Measurements from ENCODE around the gene NLRC4.

The NLRC4 gene

GRCh38 chr2:32231959-32232358, 32.7 kb downstream of the NLRC4 start:
- Histone ChIP-seq H3K27ac (ENCODE audit: insufficient read depth in 1 of 2, low read depth in 1 of 2, low read length in 2 of 2, poor library complexity in 1 of 2, severe bottlenecking in 2 of 2) (no peak overlapping the region), H3K4me1 (ENCODE audit: control extremely low read depth in 1 of 4, control insufficient read depth in 4 of 4, insufficient read depth in 4 of 4, low read length in 3 of 4) (no peaks in the 10 kb centered on the region), H3K9me3 (ENCODE audit: control extremely low read depth in 1 of 5, control insufficient read depth in 4 of 5, insufficient read depth in 2 of 5, low read depth in 1 of 5, low read length in 4 of 5) (peaks cover 0 to 4% (median 0%) of the 10 kb centered on the region in 5 experiments), H3K36me3 (ENCODE audit: control insufficient read depth in 4 of 4, insufficient read depth in 4 of 4, low read length in 3 of 4) (peaks cover 0 to 3% (median under 1%) of the 10 kb centered on the region in 4 experiments), H3K27me3 (replicated peaks in 2 of 5; ENCODE audit: control insufficient read depth in 4 of 5, insufficient read depth in 5 of 5, low read length in 4 of 5) (no peaks in the 10 kb centered on the region), H3K4me3 (ENCODE audit: control insufficient read depth in 1 of 7, extremely low read depth in 1 of 7, insufficient read depth in 4 of 7, low read depth in 2 of 7, low read length in 6 of 7) (no peak overlapping the region)
- CTCF ChIA-PET = no interaction called here
- 100% methylated on average over 1 of the region's 4 CpGs for WGBS (ENCODE audit: insufficient coverage)
- no peak for DNase-seq
- POLR2A ChIA-PET = no interaction called here

GRCh38 chr2:32229635-32230034, 35.1 kb downstream of the NLRC4 start:
- Histone ChIP-seq H3K9me3 (ENCODE audit: control extremely low read depth in 1 of 5, control insufficient read depth in 4 of 5, insufficient read depth in 2 of 5, low read depth in 1 of 5, low read length in 4 of 5) (peaks cover 0 to 4% (median 0%) of the 10 kb centered on the region in 5 experiments), H3K4me1 (ENCODE audit: control extremely low read depth in 1 of 4, control insufficient read depth in 4 of 4, insufficient read depth in 4 of 4, low read length in 3 of 4) (no peaks in the 10 kb centered on the region), H3K27me3 (replicated peaks in 2 of 5; ENCODE audit: control insufficient read depth in 4 of 5, insufficient read depth in 5 of 5, low read length in 4 of 5) (no peaks in the 10 kb centered on the region), H3K4me3 (ENCODE audit: control insufficient read depth in 1 of 7, extremely low read depth in 1 of 7, insufficient read depth in 4 of 7, low read depth in 2 of 7, low read length in 6 of 7) (no peak overlapping the region), H3K27ac (ENCODE audit: insufficient read depth in 1 of 2, low read depth in 1 of 2, low read length in 2 of 2, poor library complexity in 1 of 2, severe bottlenecking in 2 of 2) (no peak overlapping the region), H3K36me3 (ENCODE audit: control insufficient read depth in 4 of 4, insufficient read depth in 4 of 4, low read length in 3 of 4) (peaks cover 3 to 8% (median 3%) of the 10 kb centered on the region in 4 experiments)
- no peak for DNase-seq
- POLR2A ChIA-PET = interaction anchor here (0.6 kb wide), 1 partner anchor 147 kb away, joined by 4 read pairs; no protein-coding TSS in a partner anchor
- 80% methylated on average over 1 of the region's 1 CpG for WGBS (ENCODE audit: insufficient coverage)
- CTCF ChIA-PET = no interaction called here

- Histone ChIP-seq H3K27ac (ENCODE audit: insufficient read depth in 1 of 2, low read depth in 1 of 2, low read length in 2 of 2, poor library complexity in 1 of 2, severe bottlenecking in 2 of 2) (no peak overlapping the region), H3K27me3 (replicated peaks in 2 of 5; ENCODE audit: control insufficient read depth in 4 of 5, insufficient read depth in 5 of 5, low read length in 4 of 5) (no peaks in the 10 kb centered on the region), H3K4me3 (ENCODE audit: control insufficient read depth in 1 of 7, extremely low read depth in 1 of 7, insufficient read depth in 4 of 7, low read depth in 2 of 7, low read length in 6 of 7) (no peak overlapping the region), H3K4me1 (ENCODE audit: control extremely low read depth in 1 of 4, control insufficient read depth in 4 of 4, insufficient read depth in 4 of 4, low read length in 3 of 4) (no peaks in the 10 kb centered on the region), H3K9me3 (ENCODE audit: control extremely low read depth in 1 of 5, control insufficient read depth in 4 of 5, insufficient read depth in 2 of 5, low read depth in 1 of 5, low read length in 4 of 5) (no peaks in the 10 kb centered on the region), H3K36me3 (ENCODE audit: control insufficient read depth in 4 of 4, insufficient read depth in 4 of 4, low read length in 3 of 4) (peaks cover 4 to 18% (median 6%) of the 10 kb centered on the region in 4 experiments)
- 100% methylated on average over 1 of the region's 2 CpGs for WGBS (ENCODE audit: insufficient coverage)
- ChIA-PET CTCF (no interaction called here), POLR2A (no interaction called here)
- DNase-seq = no peak
These were observed 36.5 kb downstream of the NLRC4 start for GRCh38 chr2:32228181-32228580.

GRCh38 chr2:32227492-32227891, 37.2 kb downstream of the NLRC4 start:
- DNase-seq = no peak
- ChIA-PET POLR2A (no interaction called here), CTCF (no interaction called here)
- Histone ChIP-seq H3K27me3 (replicated peaks in 2 of 5; ENCODE audit: control insufficient read depth in 4 of 5, insufficient read depth in 5 of 5, low read length in 4 of 5) (no peaks in the 10 kb centered on the region), H3K4me1 (ENCODE audit: control extremely low read depth in 1 of 4, control insufficient read depth in 4 of 4, insufficient read depth in 4 of 4, low read length in 3 of 4) (no peaks in the 10 kb centered on the region), H3K27ac (ENCODE audit: insufficient read depth in 1 of 2, low read depth in 1 of 2, low read length in 2 of 2, poor library complexity in 1 of 2, severe bottlenecking in 2 of 2) (no peak overlapping the region), H3K9me3 (ENCODE audit: control extremely low read depth in 1 of 5, control insufficient read depth in 4 of 5, insufficient read depth in 2 of 5, low read depth in 1 of 5, low read length in 4 of 5) (no peaks in the 10 kb centered on the region), H3K4me3 (ENCODE audit: control insufficient read depth in 1 of 7, extremely low read depth in 1 of 7, insufficient read depth in 4 of 7, low read depth in 2 of 7, low read length in 6 of 7) (no peak overlapping the region), H3K36me3 (ENCODE audit: control insufficient read depth in 4 of 4, insufficient read depth in 4 of 4, low read length in 3 of 4) (peaks cover 5 to 25% (median 10%) of the 10 kb centered on the region in 4 experiments)

GRCh38 chr2:32222966-32223365, 41.7 kb downstream of the NLRC4 start:
- Histone ChIP-seq H3K36me3 (ENCODE audit: control insufficient read depth in 4 of 4, insufficient read depth in 4 of 4, low read length in 3 of 4) (peaks cover 6 to 40% (median 26%) of the 10 kb centered on the region in 4 experiments), H3K4me3 (ENCODE audit: control insufficient read depth in 1 of 7, extremely low read depth in 1 of 7, insufficient read depth in 4 of 7, low read depth in 2 of 7, low read length in 6 of 7) (no peak overlapping the region), H3K4me1 (ENCODE audit: control extremely low read depth in 1 of 4, control insufficient read depth in 4 of 4, insufficient read depth in 4 of 4, low read length in 3 of 4) (no peaks in the 10 kb centered on the region), H3K9me3 (ENCODE audit: control extremely low read depth in 1 of 5, control insufficient read depth in 4 of 5, insufficient read depth in 2 of 5, low read depth in 1 of 5, low read length in 4 of 5) (no peaks in the 10 kb centered on the region), H3K27me3 (replicated peaks in 2 of 5; ENCODE audit: control insufficient read depth in 4 of 5, insufficient read depth in 5 of 5, low read length in 4 of 5) (no peaks in the 10 kb centered on the region), H3K27ac (ENCODE audit: insufficient read depth in 1 of 2, low read depth in 1 of 2, low read length in 2 of 2, poor library complexity in 1 of 2, severe bottlenecking in 2 of 2) (no peak overlapping the region)
- CTCF ChIA-PET = no interaction called here
- no peak for DNase-seq
- POLR2A ChIA-PET = no interaction called here
- no CpG with 5 or more reads among the region's 2 CpGs for WGBS (ENCODE audit: insufficient coverage)

- CTCF ChIA-PET = interaction anchor here (0.7 kb wide), 1 partner anchor 70 kb away, joined by 4 read pairs; no protein-coding TSS in a partner anchor
These were observed 44.2 kb downstream of the NLRC4 start for GRCh38 chr2:32220445-32220844.

GRCh38 chr2:32212295-32212694, 52.4 kb downstream of the NLRC4 start:
- Histone ChIP-seq H3K36me3 (ENCODE audit: control insufficient read depth in 4 of 4, insufficient read depth in 4 of 4, low read length in 3 of 4) (peaks cover 3 to 17% (median 17%) of the 10 kb centered on the region in 4 experiments), H3K9me3 (ENCODE audit: control extremely low read depth in 1 of 5, control insufficient read depth in 4 of 5, insufficient read depth in 2 of 5, low read depth in 1 of 5, low read length in 4 of 5) (no peaks in the 10 kb centered on the region), H3K4me1 (ENCODE audit: control extremely low read depth in 1 of 4, control insufficient read depth in 4 of 4, insufficient read depth in 4 of 4, low read length in 3 of 4) (no peaks in the 10 kb centered on the region), H3K4me3 (ENCODE audit: control insufficient read depth in 1 of 7, extremely low read depth in 1 of 7, insufficient read depth in 4 of 7, low read depth in 2 of 7, low read length in 6 of 7) (no peak overlapping the region), H3K27me3 (replicated peaks in 2 of 5; ENCODE audit: control insufficient read depth in 4 of 5, insufficient read depth in 5 of 5, low read length in 4 of 5) (no peaks in the 10 kb centered on the region), H3K27ac (ENCODE audit: insufficient read depth in 1 of 2, low read depth in 1 of 2, low read length in 2 of 2, poor library complexity in 1 of 2, severe bottlenecking in 2 of 2) (no peak overlapping the region)
- ChIA-PET CTCF (no interaction called here), POLR2A (no interaction called here)
- 100% methylated on average over 3 of the region's 4 CpGs for WGBS (ENCODE audit: insufficient coverage)
- peak in 2 of 3 donors; percentile 7 to 8 for DNase-seq

More at GRCh38 chr2:32220445-32220844, 44.2 kb downstream of the NLRC4 start:
- DNase-seq = no peak
- peaks cover 6 to 37% (median 21%) of the 10 kb centered on the region in 4 experiments for H3K36me3 ChIP-seq (ENCODE audit: control insufficient read depth in 4 of 4, insufficient read depth in 4 of 4, low read length in 3 of 4)
- no peak overlapping the region for H3K4me3 ChIP-seq (ENCODE audit: control insufficient read depth in 1 of 7, extremely low read depth in 1 of 7, insufficient read depth in 4 of 7, low read depth in 2 of 7, low read length in 6 of 7)
- no peaks in the 10 kb centered on the region for H3K4me1 ChIP-seq (ENCODE audit: control extremely low read depth in 1 of 4, control insufficient read depth in 4 of 4, insufficient read depth in 4 of 4, low read length in 3 of 4)
- no peaks in the 10 kb centered on the region for H3K9me3 ChIP-seq (ENCODE audit: control extremely low read depth in 1 of 5, control insufficient read depth in 4 of 5, insufficient read depth in 2 of 5, low read depth in 1 of 5, low read length in 4 of 5)
- POLR2A ChIA-PET = interaction anchor here (0.5 kb wide), 1 partner anchor 12 kb away, joined by 3 read pairs; no protein-coding TSS in a partner anchor
- no peaks in the 10 kb centered on the region for H3K27me3 ChIP-seq (replicated peaks in 2 of 5; ENCODE audit: control insufficient read depth in 4 of 5, insufficient read depth in 5 of 5, low read length in 4 of 5)
- H3K27ac ChIP-seq (ENCODE audit: insufficient read depth in 1 of 2, low read depth in 1 of 2, low read length in 2 of 2, poor library complexity in 1 of 2, severe bottlenecking in 2 of 2) = no peak overlapping the region
